SH-SY5Y (cell line): ENCODE results near the gene ITGA1.

ENCODE experiments used
- GATA2 ChIP-seq: IDR thresholded peaks from 2 replicates; pipeline ENCODE4 v1.6.1; 2011; ENCODE audit warnings: mild to moderate bottlenecking, low read depth, low read length
- GATA3 ChIP-seq: IDR thresholded peaks from 2 replicates; pipeline ENCODE4 v1.6.1; 2011; ENCODE audit warnings: low read depth, mild to moderate bottlenecking, low read length, moderate library complexity

The ITGA1 gene

GRCh38 chr5:52804981-52805380 lies 17.3 kb downstream of the ITGA1 start:
- TF ChIP-seq GATA3: no peak
- no peak for TF ChIP-seq GATA2

GRCh38 chr5:52805615-52806014 lies 17.9 kb downstream of the ITGA1 start:
- TF ChIP-seq GATA3 (no peak), GATA2 (no peak)

DNA sequence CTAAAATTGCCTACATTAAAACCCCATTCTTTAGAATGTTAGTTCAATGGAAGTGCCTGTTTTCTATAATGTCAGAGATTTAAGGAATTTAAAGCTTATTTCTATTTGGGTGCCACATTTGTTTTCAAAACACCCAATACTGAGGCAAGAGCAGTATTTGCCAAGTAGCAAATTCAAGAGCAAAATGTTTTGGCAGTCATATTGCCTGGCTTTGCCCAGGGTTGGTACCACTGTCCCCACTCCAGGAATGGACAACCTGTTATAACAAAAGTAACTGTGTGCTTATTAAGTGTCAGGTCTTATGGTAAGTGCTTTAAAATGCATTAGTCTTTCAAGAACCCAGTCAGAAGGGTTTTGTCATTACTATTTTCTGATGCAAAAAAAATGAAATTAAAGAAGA lies 19.3 kb downstream of the ITGA1 start:
- TF ChIP-seq GATA3 (no peak), GATA2 (no peak)

- TF ChIP-seq GATA3 (no peak), GATA2 (no peak)
These were observed 20.0 kb downstream of the ITGA1 start for GRCh38 chr5:52807723-52808122.

GRCh38 chr5:52808316-52808901 lies 20.7 kb downstream of the ITGA1 start:
- TF ChIP-seq GATA3 (no peak), GATA2 (no peak)

GRCh38 chr5:52809884-52810283 lies 22.2 kb downstream of the ITGA1 start:
- no peak for TF ChIP-seq GATA3
- no peak for TF ChIP-seq GATA2

DNA sequence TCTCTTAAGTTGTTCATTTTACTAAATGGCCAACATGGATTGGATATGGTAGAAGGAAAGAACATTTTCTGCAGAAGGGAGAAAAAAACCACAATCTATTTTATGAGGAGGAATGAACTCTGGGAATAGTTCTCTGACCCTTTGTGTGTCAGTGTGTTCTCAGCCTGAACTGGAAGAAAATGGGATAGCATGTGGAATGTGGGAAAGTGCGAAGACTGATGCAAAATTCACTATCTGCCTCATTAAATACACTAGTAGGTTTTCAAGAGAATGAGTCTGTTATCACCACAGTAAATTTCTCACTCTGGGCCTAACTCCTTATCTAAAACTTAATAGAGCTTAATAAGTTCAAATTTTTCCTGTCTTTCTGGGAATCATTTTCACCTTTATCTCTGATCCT lies 22.7 kb downstream of the ITGA1 start:
- TF ChIP-seq GATA2 (no peak), GATA3 (no peak)

DNA sequence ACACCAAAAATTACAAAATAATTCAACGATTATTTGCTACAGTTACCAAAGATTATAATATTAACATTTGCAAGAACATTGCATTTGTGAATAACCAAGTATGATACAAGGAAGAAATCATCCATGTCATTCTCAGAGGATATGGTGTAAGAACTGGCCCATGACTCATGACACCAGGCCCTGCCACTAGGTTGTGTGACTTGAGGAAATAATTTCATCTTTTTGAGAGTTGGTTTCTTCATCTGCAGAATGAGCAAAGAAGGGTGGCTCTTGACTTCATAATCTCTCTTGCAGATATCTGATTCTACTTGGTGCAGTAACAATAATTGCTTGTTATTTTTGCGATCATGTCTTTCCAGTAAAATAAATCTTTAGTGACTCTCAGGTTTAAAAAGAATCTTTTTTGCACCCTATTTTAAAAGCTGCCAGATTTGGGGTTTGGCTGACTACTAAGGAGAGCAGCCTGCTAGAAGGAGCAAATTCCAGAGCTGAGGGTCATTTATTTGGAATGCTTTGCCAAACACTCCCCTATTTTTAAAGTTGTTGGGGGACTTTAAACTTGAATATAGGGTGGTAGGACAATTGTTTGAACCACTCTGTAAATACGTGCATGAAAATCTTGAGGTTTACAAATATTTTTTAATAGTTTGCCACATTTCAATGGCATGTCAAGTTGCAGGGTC lies 23.5 kb downstream of the ITGA1 start:
- no peak for TF ChIP-seq GATA3
- no peak for TF ChIP-seq GATA2

GRCh38 chr5:52814352-52815148 lies 26.8 kb downstream of the ITGA1 start:
- TF ChIP-seq GATA2 (no peak), GATA3 (no peak)

DNA sequence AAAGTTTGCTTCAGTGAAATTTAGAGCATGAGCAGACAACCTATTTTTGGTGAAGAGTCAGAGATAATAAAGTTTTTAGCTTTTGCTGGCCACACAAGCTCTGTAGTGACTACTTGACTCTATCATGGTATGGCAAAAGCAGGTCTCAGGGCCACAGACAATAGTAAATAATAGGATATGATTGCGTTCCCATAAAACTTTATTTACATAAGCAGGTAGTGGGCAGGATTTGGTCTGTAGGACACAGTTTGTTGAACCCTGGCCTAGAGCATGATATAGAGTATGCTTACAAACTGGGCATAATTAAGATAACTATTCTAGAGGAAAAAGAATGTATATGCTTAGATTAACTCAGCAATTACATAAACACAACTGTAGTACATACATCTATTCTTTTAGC lies 30.1 kb downstream of the ITGA1 start:
- TF ChIP-seq GATA3: no peak
- no peak for TF ChIP-seq GATA2

GRCh38 chr5:52818360-52818759 lies 30.6 kb downstream of the ITGA1 start:
- TF ChIP-seq GATA2 (no peak), GATA3 (no peak)

DNA sequence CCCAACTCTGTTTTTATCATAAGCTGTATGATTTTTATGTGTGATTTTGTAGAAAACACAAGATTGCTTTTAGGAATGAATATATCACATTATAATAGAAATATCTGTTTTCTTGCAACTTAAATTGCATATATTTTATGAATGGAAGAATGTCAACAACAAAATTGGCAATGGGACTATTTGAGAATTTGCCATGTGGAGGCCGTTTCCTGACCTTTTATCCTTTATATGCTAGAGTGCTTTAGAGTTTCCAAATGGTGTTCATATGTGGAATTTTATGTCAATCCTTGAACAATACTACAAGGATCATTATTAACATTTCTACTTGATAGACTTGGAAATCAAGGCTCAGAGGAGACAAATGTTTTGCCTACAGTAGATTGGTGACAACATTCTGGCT lies 34.2 kb downstream of the ITGA1 start:
- TF ChIP-seq GATA2: no peak
- TF ChIP-seq GATA3: no peak

GRCh38 chr5:52822437-52822836 lies 34.7 kb downstream of the ITGA1 start:
- no peak for TF ChIP-seq GATA3
- TF ChIP-seq GATA2: no peak

- no peak for TF ChIP-seq GATA3
- no peak for TF ChIP-seq GATA2
These were observed 37.1 kb downstream of the ITGA1 start for GRCh38 chr5:52824827-52825226.

DNA sequence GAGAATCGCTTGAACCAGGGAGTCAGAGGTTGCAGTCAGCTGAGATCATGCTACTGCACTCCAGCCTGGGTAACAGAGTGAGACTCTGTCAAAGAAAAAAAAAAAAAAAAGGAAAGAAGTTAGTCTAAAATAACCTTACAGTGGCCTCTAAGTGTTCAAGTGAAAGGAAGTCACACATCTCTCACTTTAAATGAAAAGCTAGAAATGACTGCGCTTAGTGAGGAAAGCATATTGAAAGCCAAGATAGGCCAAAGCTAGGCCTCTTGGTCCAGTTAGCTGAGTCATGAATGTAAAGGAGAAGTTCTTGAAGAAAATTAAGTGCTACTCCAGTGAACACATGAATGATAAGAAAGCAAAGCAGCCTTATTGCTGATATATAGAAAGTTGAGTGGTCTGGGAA lies 38.1 kb downstream of the ITGA1 start:
- TF ChIP-seq GATA3: no peak
- no peak for TF ChIP-seq GATA2
